Natural killer cell (primary cell): ENCODE data around the gene TAF8. TPM values are rescaled to one million over a fixed set of nuclear protein-coding genes. Genes with fewer than 3 reads are reported as not detected.

Source experiments
- ATAC-seq, 3 donors: fragments of 150-1000 bp in 2 of 3; fragments of 200-7000 bp in 1 of 3; cut with Tn5 transposase; 1 replicate in 1 of 3; 2 replicates in 2 of 3; pipeline ENCODE4 v1.10.0; 2021; ENCODE audit warnings: mild to moderate bottlenecking in 2 of 3, moderate library complexity in 2 of 3
- DNase-seq, 2 donors: peaks; one replicate each; pipeline versions ENCODE4 v3.0.0 to v3.0.0-alpha.2; 2013 to 2021; ENCODE audit warnings: mixed read lengths in 1 of 2
- H3K27ac ChIP-seq: one replicate; pipeline ENCODE4 v1.5.1; 2013; ENCODE audit warnings: mild to moderate bottlenecking, low read length
- H3K27me3 ChIP-seq: one replicate; pipeline ENCODE4 v1.6.1; 2013; ENCODE audit warnings: low read length; ENCODE audit not compliant: control insufficient read depth, insufficient read depth
- H3K36me3 ChIP-seq: one replicate; pipeline ENCODE4 v1.6.1; 2013; ENCODE audit warnings: low read length; ENCODE audit not compliant: control insufficient read depth, insufficient read depth
- H3K4me1 ChIP-seq: one replicate; pipeline ENCODE4 v1.6.1; 2013; ENCODE audit warnings: low read length; ENCODE audit not compliant: control insufficient read depth, insufficient read depth
- H3K4me3 ChIP-seq: one replicate; pipeline ENCODE4 v1.5.1; 2013; ENCODE audit warnings: low read length
- H3K9me3 ChIP-seq: one replicate; pipeline ENCODE4 v1.6.1; 2013; ENCODE audit warnings: low read length; ENCODE audit not compliant: control insufficient read depth, insufficient read depth
- H3K27ac Mint-ChIP-seq, 2 donors: one replicate each; pipeline ENCODE4 v1.8.0; 2022; ENCODE audit warnings: mild to moderate bottlenecking in 2 of 2, mixed read lengths in 2 of 2, moderate library complexity in 1 of 2
- H3K27me3 Mint-ChIP-seq, 2 donors: one replicate each; pipeline ENCODE4 v1.8.0; 2022; ENCODE audit warnings: low read depth in 2 of 2, mixed read lengths in 2 of 2
- H3K36me3 Mint-ChIP-seq: one replicate; pipeline ENCODE4 v1.8.0; 2022; ENCODE audit warnings: mixed read lengths
- H3K4me1 Mint-ChIP-seq, 2 donors: one replicate each; pipeline ENCODE4 v1.8.0; 2022; ENCODE audit warnings: mixed read lengths in 2 of 2
- H3K4me3 Mint-ChIP-seq: one replicate; pipeline ENCODE4 v1.8.0; 2022; ENCODE audit warnings: mild to moderate bottlenecking, moderate library complexity, mixed read lengths
- H3K9me3 Mint-ChIP-seq, 2 donors: one replicate each; pipeline ENCODE4 v1.8.0; 2022; ENCODE audit warnings: mixed read lengths in 2 of 2
- WGBS: methylation state at CpG from one replicate; pipeline ENCODE4 v1.1.7; 2013; ENCODE audit warnings: missing lambda C conversion rate; ENCODE audit not compliant: insufficient coverage; 5-methylcytosine and 5-hydroxymethylcytosine counted together
- intact Hi-C: fragments of 100-400 bp; cut with micrococcal nuclease; formaldehyde crosslinking; loops from one replicate; pipeline ENCODE4 v1.14.2; 2022
- total RNA-seq, 4 donors: library from RNA; stranded (reverse); fragments of 120-200 nt in 1 of 4; gene quantifications; one replicate each; pipeline versions ENCODE4 v1.2.3 to v1.2.4, GENCODE V29; 2013 to 2022
- TF ChIP-seq, protein P1 (sequence below): fragments of 200-600 bp; IDR thresholded peaks from one replicate; pipeline ENCODE4 v1.8.0; 2022; ENCODE audit warnings: antibody characterized with exemption

The TAF8 gene
- total RNA-seq, 3 donors from 2014 or later (not counting 1 experiment from before 2014, with no cell fraction given): 38.4 to 54.2 (median 47.5) TPM

DNA sequence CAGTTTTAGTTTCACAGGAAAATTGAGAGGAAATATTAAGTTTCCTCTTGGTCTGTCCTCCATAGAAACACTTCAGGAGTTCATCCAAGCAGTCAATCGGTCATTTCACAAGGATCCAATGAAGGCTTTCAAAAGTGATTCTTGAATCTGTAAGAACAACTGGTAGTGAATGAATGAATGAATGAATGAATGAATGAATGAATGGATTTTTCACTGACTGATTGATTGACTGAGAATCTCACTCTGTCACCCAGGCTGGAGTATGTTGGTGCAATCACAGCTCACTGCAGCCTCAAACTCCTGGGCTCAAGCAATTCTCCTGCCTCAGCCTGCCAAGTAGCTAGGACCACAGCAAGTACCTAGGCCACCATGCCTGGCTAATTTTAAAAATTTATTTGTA, 39.4 kb upstream of the TAF8 start:
- no peak overlapping the region for H3K4me3 ChIP-seq
- intact Hi-C loops: loop anchor here (2.0 kb wide), 1 partner anchor 16 kb away; no protein-coding TSS in a partner anchor
- H3K36me3 ChIP-seq: peaks cover 22% of the 10 kb centered on the region
- peaks cover 65% of the 10 kb centered on the region for H3K4me1 ChIP-seq
- DNase-seq (no peak), ATAC-seq (no peak)
- peak overlapping the region; percentile 32 for H3K27ac ChIP-seq
- peaks cover 62 to 80% of the 10 kb centered on the region in 2 donors for H3K4me1 Mint-ChIP-seq
- 31% methylated on average over 1 of the region's 1 CpG for WGBS
- no peaks in the 10 kb centered on the region for H3K27me3 ChIP-seq
- no peaks in the 10 kb centered on the region for H3K9me3 ChIP-seq
- H3K9me3 Mint-ChIP-seq: no peaks in the 10 kb centered on the region
- peak overlapping the region; percentile 89 to 91 for H3K27ac Mint-ChIP-seq
- H3K36me3 Mint-ChIP-seq: no peaks in the 10 kb centered on the region
- peak overlapping the region; percentile 47 for H3K4me3 Mint-ChIP-seq
- H3K27me3 Mint-ChIP-seq: no peaks in the 10 kb centered on the region
- TF ChIP-seq, protein P1, sequence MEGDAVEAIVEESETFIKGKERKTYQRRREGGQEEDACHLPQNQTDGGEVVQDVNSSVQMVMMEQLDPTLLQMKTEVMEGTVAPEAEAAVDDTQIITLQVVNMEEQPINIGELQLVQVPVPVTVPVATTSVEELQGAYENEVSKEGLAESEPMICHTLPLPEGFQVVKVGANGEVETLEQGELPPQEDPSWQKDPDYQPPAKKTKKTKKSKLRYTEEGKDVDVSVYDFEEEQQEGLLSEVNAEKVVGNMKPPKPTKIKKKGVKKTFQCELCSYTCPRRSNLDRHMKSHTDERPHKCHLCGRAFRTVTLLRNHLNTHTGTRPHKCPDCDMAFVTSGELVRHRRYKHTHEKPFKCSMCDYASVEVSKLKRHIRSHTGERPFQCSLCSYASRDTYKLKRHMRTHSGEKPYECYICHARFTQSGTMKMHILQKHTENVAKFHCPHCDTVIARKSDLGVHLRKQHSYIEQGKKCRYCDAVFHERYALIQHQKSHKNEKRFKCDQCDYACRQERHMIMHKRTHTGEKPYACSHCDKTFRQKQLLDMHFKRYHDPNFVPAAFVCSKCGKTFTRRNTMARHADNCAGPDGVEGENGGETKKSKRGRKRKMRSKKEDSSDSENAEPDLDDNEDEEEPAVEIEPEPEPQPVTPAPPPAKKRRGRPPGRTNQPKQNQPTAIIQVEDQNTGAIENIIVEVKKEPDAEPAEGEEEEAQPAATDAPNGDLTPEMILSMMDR: no peak

DNA sequence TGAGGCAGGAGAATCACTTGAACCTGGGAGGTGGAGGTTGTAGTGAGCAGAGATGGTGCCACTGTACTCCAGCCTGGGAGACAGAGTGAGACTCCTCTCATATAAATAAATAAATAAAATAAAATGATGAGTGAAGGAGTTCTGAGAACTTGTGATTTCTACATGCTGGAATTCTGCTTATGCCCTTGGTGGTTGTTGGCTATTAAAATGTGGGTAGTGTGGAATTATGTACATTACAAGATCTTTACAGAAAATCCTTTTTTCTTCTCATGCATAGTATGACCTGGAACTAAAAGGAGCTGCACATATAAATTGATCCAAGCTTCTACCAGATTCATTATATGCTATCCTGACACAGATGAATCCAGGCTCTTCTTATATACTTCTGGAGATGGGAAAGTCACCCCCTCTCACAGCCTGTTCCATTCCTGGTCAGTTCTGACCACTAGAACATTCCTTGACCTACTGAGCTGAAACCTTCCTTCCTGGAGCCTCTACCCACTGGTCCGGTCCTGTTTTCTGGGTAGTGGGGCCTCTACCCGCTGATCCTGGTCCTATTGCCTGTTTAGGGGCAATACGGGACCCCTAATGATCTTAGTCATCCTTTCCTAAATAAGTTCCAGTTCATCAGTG, 37.7 kb upstream of the TAF8 start:
- TF ChIP-seq, protein P1: no peak
- intact Hi-C loops: no loop called here
- DNase-seq (no peak), ATAC-seq (no peak)
- 94% methylated on average over 3 of the region's 3 CpGs for WGBS
- no peak overlapping the region for H3K4me3 ChIP-seq
- H3K36me3 ChIP-seq: peaks cover 25% of the 10 kb centered on the region
- no peaks in the 10 kb centered on the region for H3K27me3 Mint-ChIP-seq
- H3K36me3 Mint-ChIP-seq: no peaks in the 10 kb centered on the region
- H3K27ac ChIP-seq: no peak overlapping the region
- peak overlapping the region; percentile 79 to 86 for H3K27ac Mint-ChIP-seq
- H3K4me1 ChIP-seq: peaks cover 72% of the 10 kb centered on the region
- H3K9me3 ChIP-seq: no peaks in the 10 kb centered on the region
- no peaks in the 10 kb centered on the region for H3K27me3 ChIP-seq
- H3K4me1 Mint-ChIP-seq: peaks cover 65 to 78% of the 10 kb centered on the region in 2 donors
- no peaks in the 10 kb centered on the region for H3K9me3 Mint-ChIP-seq
- no peak overlapping the region for H3K4me3 Mint-ChIP-seq

DNA sequence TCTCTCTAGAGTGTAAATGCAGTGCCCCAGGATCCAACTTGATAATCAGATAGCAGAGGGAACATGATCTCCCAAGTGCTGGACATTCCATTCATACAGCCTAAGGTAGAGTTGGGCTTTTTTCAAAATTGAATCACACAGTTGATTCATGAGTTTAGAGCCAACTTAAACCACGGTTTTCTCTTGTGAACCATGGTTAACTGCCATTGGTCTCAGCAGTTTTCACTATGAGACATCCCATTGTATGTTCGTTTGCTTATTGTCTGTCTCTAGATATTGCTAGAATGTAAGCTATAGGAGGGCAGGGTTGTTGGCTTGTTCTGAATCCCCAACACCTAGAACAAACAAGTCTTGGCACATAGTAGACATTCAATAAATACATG, 37.2 kb upstream of the TAF8 start:
- Mint-ChIP-seq H3K27ac (peak overlapping the region; percentile 79 to 86), H3K4me3 (no peak overlapping the region), H3K4me1 (peaks cover 63 to 73% of the 10 kb centered on the region in 2 donors), H3K27me3 (no peaks in the 10 kb centered on the region), H3K36me3 (no peaks in the 10 kb centered on the region), H3K9me3 (no peaks in the 10 kb centered on the region)
- TF ChIP-seq, protein P1: no peak
- 51% methylated on average over 2 of the region's 2 CpGs for WGBS
- Histone ChIP-seq H3K4me3 (no peak overlapping the region), H3K27ac (no peak overlapping the region), H3K4me1 (peaks cover 68% of the 10 kb centered on the region), H3K36me3 (peaks cover 25% of the 10 kb centered on the region), H3K27me3 (no peaks in the 10 kb centered on the region), H3K9me3 (no peaks in the 10 kb centered on the region)
- DNase-seq: no peak
- no peak for ATAC-seq
- intact Hi-C loops: no loop called here
